ENCODE results near the gene HAGHL. TPM values are rescaled to one million over a fixed set of nuclear protein-coding genes. Genes with fewer than 3 reads are reported as not detected.
"Not testable (repeated sequence)": the region's sequence is repeated elsewhere in the genome, so short reads cannot be mapped to it uniquely, and the experiment has no call there.

HAGHL gene
- total RNA-seq, 1 experiment from 2014 or later: 6.8 TPM

GRCh38 chr16:686459-687260, 40.2 kb upstream of the HAGHL start:
- ChIA-PET POLR2A (interaction anchor here (1.3 kb wide), 1 partner anchor 35 kb away, joined by 6 read pairs; the partner anchor contains the start of gene ANTKMT), CTCF (interaction anchor here (0.7 kb wide), 1 partner anchor 12 kb away, joined by 3 read pairs; no protein-coding TSS in a partner anchor)
- no peaks in the 10 kb centered on the region for H3K27me3 ChIP-seq (replicated peaks; ENCODE audit: control insufficient read depth, insufficient read depth, low read length)
- intact Hi-C loops (cut with micrococcal nuclease; ENCODE audit: unreplicated experiment): no loop called here
- no peaks in the 10 kb centered on the region for H3K27me3 Mint-ChIP-seq (ENCODE audit: insufficient read depth, unreplicated experiment)
- H3K4me3 ChIP-seq (ENCODE audit: low read depth, low read length): no peak overlapping the region
- H3K4me3 Mint-ChIP-seq (ENCODE audit: unreplicated experiment): no peak overlapping the region
- no peaks in the 10 kb centered on the region for H3K9me3 Mint-ChIP-seq (ENCODE audit: unreplicated experiment)
- BruUV-seq (replicated peaks): no TSS peak
- H3K36me3 ChIP-seq (ENCODE audit: control insufficient read depth, insufficient read depth, low read length): 0 out of 2 replicates have a peak, but pooled peaks cover 4% of the 10 kb centered on the region
- DNase-seq: no peak
- peaks cover 7% of the 10 kb centered on the region for H3K4me1 Mint-ChIP-seq (ENCODE audit: low read depth, unreplicated experiment)
- peak overlapping the region; percentile 84 for H3K27ac Mint-ChIP-seq (ENCODE audit: unreplicated experiment)
- no peak for TF ChIP-seq CTCF (IDR thresholded peaks at IDR 0.05; ENCODE audit: insufficient read depth in 1 of 2, low read depth in 1 of 2, low read length in 1 of 2, severe bottlenecking in 1 of 2, unreplicated experiment in 1 of 2)
- H3K9me3 ChIP-seq: no peaks in the 10 kb centered on the region
- peaks cover 27% of the 10 kb centered on the region for H3K4me1 ChIP-seq
- H3K36me3 Mint-ChIP-seq (ENCODE audit: insufficient read depth, unreplicated experiment): peaks cover 53% of the 10 kb centered on the region

GRCh38 chr16:687499-687898, 39.4 kb upstream of the HAGHL start:
- no peak for TF ChIP-seq CTCF (IDR thresholded peaks at IDR 0.05; ENCODE audit: insufficient read depth in 1 of 2, low read depth in 1 of 2, low read length in 1 of 2, severe bottlenecking in 1 of 2, unreplicated experiment in 1 of 2)
- Histone ChIP-seq H3K36me3 (ENCODE audit: control insufficient read depth, insufficient read depth, low read length) (0 out of 2 replicates have a peak, but pooled peaks cover 1% of the 10 kb centered on the region), H3K4me1 (peaks cover 23% of the 10 kb centered on the region), H3K9me3 (no peaks in the 10 kb centered on the region), H3K4me3 (ENCODE audit: low read depth, low read length) (no peak overlapping the region), H3K27me3 (replicated peaks; ENCODE audit: control insufficient read depth, insufficient read depth, low read length) (no peaks in the 10 kb centered on the region)
- no peaks in the 10 kb centered on the region for H3K9me3 Mint-ChIP-seq (ENCODE audit: unreplicated experiment)
- peaks cover 44% of the 10 kb centered on the region for H3K36me3 Mint-ChIP-seq (ENCODE audit: insufficient read depth, unreplicated experiment)
- intact Hi-C loops (cut with micrococcal nuclease; ENCODE audit: unreplicated experiment): no loop called here
- ChIA-PET CTCF (no interaction called here), POLR2A (interaction anchor here (1.3 kb wide), 1 partner anchor 34 kb away, joined by 6 read pairs; the partner anchor contains the start of gene ANTKMT)
- H3K4me1 Mint-ChIP-seq (ENCODE audit: low read depth, unreplicated experiment): peaks cover 7% of the 10 kb centered on the region
- BruUV-seq (replicated peaks): no TSS peak
- no peak overlapping the region for H3K4me3 Mint-ChIP-seq (ENCODE audit: unreplicated experiment)
- no peaks in the 10 kb centered on the region for H3K27me3 Mint-ChIP-seq (ENCODE audit: insufficient read depth, unreplicated experiment)
- no peak for DNase-seq
- H3K27ac Mint-ChIP-seq (ENCODE audit: unreplicated experiment): no peak overlapping the region

GRCh38 chr16:689175-689897, 37.6 kb upstream of the HAGHL start:
- intact Hi-C loops (cut with micrococcal nuclease; ENCODE audit: unreplicated experiment): no loop called here
- no peak for DNase-seq
- no TSS peak for BruUV-seq (replicated peaks)
- no peak for TF ChIP-seq CTCF (IDR thresholded peaks at IDR 0.05; ENCODE audit: insufficient read depth in 1 of 2, low read depth in 1 of 2, low read length in 1 of 2, severe bottlenecking in 1 of 2, unreplicated experiment in 1 of 2)
- H3K4me3 ChIP-seq (ENCODE audit: low read depth, low read length): peak overlapping the region; percentile 65
- H3K9me3 ChIP-seq: no peaks in the 10 kb centered on the region
- peaks cover 22% of the 10 kb centered on the region; the same call in 1 of the 2 replicates for H3K4me1 ChIP-seq
- ChIA-PET CTCF (interaction anchor here (0.6 kb wide), 1 partner anchor 22 kb away, joined by 3 read pairs; the partner anchor contains the start of gene RHOT2), POLR2A (interaction anchor here (0.6 to 1.4 kb wide), 2 partner anchors 9 to 573 kb away, joined by 3 to 6 read pairs; partner anchors contain the start of gene STUB1)
- H3K9me3 Mint-ChIP-seq (ENCODE audit: unreplicated experiment): no peaks in the 10 kb centered on the region
- H3K36me3 ChIP-seq (ENCODE audit: control insufficient read depth, insufficient read depth, low read length): no peaks in the 10 kb centered on the region
- peaks cover 7% of the 10 kb centered on the region for H3K4me1 Mint-ChIP-seq (ENCODE audit: low read depth, unreplicated experiment)
- H3K4me3 Mint-ChIP-seq (ENCODE audit: unreplicated experiment): peak overlapping the region; percentile 87
- H3K27me3 ChIP-seq (replicated peaks; ENCODE audit: control insufficient read depth, insufficient read depth, low read length): no peaks in the 10 kb centered on the region
- peak overlapping the region; percentile 95 for H3K27ac Mint-ChIP-seq (ENCODE audit: unreplicated experiment)
- peaks cover 26% of the 10 kb centered on the region for H3K36me3 Mint-ChIP-seq (ENCODE audit: insufficient read depth, unreplicated experiment)
- H3K27me3 Mint-ChIP-seq (ENCODE audit: insufficient read depth, unreplicated experiment): no peaks in the 10 kb centered on the region

- peaks cover 20% of the 10 kb centered on the region for H3K36me3 Mint-ChIP-seq (ENCODE audit: insufficient read depth, unreplicated experiment)
- H3K27me3 Mint-ChIP-seq (ENCODE audit: insufficient read depth, unreplicated experiment); H3K4me1 Mint-ChIP-seq (ENCODE audit: low read depth, unreplicated experiment); POLR2A ChIA-PET; H3K27ac Mint-ChIP-seq (ENCODE audit: unreplicated experiment); H3K4me3 ChIP-seq (ENCODE audit: low read depth, low read length); CTCF ChIA-PET; H3K36me3 ChIP-seq (ENCODE audit: control insufficient read depth, insufficient read depth, low read length); H3K9me3 Mint-ChIP-seq (ENCODE audit: unreplicated experiment); H3K9me3 ChIP-seq; H3K27me3 ChIP-seq (replicated peaks; ENCODE audit: control insufficient read depth, insufficient read depth, low read length); intact Hi-C loops (cut with micrococcal nuclease; ENCODE audit: unreplicated experiment); BruUV-seq (replicated peaks); DNase-seq: not testable (repeated sequence)
- peaks cover 15% of the 10 kb centered on the region; the same call in 1 of the 2 replicates for H3K4me1 ChIP-seq
- H3K4me3 Mint-ChIP-seq (ENCODE audit: unreplicated experiment): peak overlapping the region; percentile 87
These were observed 35.7 kb upstream of the HAGHL start for GRCh38 chr16:691242-691641.
